GM08714 (cell line): ENCODE results near the gene HOXD8.

Source experiments
- H3K4me3 ChIP-seq: fragments of 200-500 bp; sonication (Bioruptor generic); 2 replicates; pipeline ENCODE4 v1.5.1; 2014; ENCODE audit warnings: mild to moderate bottlenecking, low read length, inconsistent platforms
- ZNF274 ChIP-seq: IDR thresholded peaks from 2 replicates; pipeline ENCODE4 v1.6.1; 2012; ENCODE audit warnings: mild to moderate bottlenecking, low read depth, low read length

The HOXD8 gene

DNA sequence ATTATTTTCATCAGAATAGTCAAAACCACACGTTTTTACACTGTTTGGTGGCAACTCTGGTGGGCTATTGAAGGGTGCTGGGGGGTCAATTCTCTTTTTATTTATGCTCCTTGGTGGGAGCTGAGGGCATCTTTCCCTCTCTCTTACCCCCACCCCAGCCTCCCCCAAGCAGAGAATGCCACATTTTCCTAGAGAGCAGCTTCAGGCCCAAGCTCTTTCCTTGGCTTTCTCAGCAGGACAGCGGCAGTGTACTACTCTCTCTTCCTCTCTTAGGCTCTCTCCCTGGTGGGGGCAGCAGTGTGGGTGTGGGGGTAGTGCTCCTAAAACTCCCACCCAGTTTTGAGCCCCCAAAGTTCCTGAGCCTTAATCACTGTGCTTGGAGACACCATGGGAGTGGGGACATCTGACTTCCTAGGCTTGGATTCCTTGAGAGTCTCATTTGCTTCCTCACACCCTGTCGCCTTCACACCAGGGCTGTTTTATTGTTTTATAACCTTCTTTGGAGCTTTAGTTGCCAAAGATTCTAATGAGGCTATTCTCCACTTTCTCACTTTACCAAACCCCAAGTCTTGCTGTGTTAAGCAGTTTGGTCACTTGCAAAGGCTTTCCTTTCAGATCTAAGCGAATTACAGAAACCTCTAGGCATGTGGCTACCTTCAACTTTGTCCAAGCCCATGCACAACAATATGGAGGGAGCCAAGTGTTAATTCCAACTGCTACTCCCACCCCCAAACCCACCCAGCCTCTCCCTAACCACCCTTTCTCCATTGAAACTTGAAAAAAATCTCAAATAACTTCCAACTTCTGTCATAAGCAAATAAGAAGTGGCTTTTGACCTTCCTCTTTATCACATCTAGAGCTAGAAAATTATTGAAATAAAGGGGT lies 15.8 kb downstream of the HOXD8 start:
- no peak for TF ChIP-seq ZNF274
- no peak overlapping the region for H3K4me3 ChIP-seq

DNA sequence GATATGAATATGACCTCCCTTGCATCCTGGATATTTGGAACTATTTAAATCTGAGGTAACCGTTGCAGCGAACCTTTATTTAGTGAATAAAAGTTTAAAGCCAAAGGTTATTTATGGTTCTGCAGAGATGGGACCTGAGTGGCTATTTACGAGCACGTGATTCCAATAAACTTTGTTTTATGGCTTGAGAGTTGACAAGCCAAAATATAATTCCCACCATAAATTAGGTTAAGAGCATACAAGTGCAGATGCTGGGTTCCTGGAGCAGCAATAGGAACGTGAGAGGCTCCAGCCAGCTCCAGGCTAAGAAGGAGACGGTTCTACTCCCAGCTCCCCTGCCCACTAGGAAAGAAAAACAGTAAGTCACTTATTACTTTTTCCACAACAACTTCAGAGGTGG lies 16.6 kb downstream of the HOXD8 start:
- H3K4me3 ChIP-seq, result no peak overlapping the region
- TF ChIP-seq ZNF274, result no peak

DNA sequence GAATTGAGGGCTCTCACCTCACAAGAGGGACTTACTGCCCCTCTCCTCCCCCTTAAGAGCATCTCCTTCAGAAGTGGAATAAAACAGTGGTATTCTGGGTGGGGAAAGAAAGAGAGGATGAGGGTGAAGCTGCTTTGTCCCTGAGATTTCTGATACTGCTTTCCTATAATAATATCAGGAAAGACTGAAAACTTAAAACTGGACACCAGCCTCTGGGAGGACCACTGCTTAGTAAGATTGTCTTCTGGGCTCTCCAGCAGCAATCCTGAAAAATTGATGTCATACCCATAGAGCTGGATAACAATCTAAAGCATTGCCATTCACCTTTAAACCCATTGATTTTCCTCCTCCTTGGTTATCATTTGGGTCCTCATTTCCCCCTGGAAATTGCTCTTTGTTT lies 17.1 kb downstream of the HOXD8 start:
- no peak for TF ChIP-seq ZNF274
- no peak overlapping the region for H3K4me3 ChIP-seq

DNA sequence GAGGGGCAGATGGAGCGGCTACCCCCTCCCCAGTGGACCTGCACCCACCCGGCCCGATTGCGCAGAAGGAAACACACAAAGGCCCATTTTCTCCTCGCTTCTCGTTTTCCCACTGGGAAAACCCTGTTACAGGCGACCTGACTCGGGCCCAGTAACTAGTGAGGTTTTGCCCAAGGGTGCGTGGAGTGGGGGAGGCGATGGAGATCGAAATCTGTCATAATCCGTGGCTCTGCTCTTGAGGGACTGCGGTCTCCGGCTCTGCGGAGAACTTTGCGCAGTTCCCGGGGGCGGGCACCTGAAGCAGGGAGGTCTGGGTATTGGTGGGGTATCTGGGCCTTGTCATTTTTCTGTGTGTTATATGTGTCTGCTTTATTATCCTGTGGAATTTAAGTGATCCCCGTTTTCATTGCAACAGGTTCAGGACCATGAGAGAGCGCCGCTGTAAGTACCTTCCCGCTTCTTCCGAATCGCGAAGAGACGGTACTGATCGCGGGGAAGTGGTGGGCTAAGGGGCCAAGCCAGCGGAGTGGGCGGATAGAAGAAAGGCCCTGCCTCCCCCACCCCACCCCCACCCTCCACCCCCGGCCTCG lies 17.8 kb downstream of the HOXD8 start:
- H3K4me3 ChIP-seq, result no peak overlapping the region

DNA sequence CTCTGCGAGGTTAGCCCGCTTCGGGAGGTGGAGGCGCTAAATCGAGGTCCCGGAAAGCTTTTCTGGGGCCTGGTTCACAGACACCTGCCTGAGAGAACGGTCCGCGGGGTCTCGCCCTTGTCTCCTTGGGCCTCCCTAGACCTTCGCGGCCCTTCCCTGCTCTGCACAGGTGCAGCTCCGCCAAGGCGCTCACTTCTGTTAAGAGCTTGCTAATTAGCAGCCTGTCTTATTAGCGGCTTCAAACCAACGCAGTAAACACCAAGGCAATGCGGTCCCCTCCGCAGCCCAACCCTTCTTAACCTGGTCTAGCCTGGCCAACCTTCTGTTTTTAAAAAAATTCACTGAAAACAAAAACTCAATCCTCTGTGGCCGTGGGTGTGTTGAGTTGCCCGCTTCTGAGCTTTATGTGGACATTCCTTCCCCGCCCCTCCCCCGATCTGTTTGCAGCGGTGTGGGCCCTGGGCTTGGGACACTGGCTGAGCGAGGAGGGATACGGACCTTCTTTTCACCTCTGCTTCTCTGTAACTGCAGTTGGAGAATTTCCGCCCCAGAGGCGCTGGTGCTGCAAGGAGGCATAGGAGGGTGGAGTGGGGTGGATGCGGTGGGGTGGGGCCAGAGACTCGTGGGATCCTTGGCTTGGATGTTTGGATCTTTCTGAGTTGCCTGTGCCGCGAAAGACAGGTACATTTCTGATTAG lies 18.4 kb downstream of the HOXD8 start:
- H3K4me3 ChIP-seq, result no peak overlapping the region

More for the DNA sequence above, 17.8 kb downstream of the HOXD8 start:
- no peak for TF ChIP-seq ZNF274

DNA sequence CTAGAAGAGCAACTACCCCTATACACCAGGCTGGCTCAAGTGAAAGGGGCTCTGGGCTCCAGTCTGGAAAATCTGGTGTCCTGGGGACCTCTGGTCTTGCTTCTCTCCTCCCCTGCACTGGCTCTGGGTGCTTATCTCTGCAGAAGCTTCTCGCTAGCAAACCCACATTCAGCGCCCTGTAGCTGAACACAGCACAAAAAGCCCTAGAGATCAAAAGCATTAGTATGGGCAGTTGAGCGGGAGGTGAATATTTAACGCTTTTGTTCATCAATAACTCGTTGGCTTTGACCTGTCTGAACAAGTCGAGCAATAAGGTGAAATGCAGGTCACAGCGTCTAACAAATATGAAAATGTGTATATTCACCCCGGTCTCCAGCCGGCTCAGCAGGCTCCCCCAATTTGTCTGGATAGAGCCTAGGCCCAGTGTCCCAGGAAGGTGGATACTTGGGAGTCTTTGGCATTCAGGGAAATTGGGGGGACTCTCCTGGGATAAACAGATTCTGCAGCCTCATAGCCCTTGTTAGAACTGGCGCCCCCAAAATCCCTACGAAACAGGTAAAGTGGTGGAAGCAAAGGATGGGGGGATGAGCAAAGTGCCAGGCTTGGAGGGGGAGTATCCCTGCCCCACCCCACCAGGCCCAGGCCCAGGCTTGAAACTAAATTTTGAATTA lies 19.4 kb downstream of the HOXD8 start:
- TF ChIP-seq ZNF274, result no peak
- no peak overlapping the region for H3K4me3 ChIP-seq

More for the DNA sequence above, 18.4 kb downstream of the HOXD8 start:
- no peak for TF ChIP-seq ZNF274

DNA sequence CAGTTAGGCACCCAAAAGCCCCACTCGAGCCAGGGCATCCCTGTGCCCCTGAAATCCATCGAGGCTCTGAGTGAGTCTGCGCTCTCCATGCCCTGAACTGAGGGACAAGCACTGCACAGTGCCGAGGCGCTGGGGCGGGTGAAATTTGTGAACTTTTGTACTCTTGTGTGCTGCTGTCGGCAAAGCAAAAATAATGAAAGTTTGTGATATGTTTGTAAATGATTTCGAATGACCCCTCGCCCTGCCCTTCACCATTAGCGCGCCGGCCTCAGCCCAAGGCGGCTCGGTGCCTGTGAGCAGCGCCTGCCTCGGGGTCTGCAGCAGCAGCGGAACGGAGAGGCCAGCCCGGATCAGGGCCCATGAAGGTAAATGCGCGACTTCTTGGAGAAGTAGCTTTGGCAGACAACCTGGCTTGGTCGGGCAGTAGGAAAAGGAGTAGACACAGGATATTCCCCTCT lies 20.0 kb downstream of the HOXD8 start:
- no peak for TF ChIP-seq ZNF274
- no peak overlapping the region for H3K4me3 ChIP-seq

DNA sequence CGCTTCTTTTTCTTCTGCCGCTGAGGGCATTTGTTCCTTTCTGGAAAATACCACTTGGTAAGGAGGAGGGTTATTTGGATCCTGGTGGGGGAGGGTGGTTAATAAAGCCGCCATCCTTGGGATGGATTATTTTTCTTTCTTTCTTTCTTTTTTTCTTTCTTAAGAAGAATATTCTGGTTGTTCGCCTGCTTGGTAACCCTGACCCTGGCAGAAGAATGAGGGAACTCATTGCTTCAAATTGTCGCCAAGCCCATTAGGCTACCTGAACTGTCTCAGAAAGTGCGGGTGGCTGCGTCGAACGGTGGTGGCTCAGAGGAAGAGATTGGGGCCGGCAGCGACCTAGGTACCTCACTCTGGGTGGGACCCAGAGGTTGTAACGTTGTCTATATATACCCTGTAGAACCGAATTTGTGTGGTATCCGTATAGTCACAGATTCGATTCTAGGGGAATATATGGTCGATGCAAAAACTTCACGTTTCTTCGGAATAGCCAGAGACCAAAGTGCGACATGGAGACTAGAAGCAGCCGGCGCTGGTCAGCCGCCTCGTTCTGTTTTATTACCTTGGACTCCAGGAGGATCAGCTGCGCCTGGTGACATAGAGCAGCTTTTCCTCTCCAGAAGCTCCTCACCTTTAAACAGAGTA lies 20.6 kb downstream of the HOXD8 start:
- no peak for TF ChIP-seq ZNF274
- H3K4me3 ChIP-seq, result no peak overlapping the region

DNA sequence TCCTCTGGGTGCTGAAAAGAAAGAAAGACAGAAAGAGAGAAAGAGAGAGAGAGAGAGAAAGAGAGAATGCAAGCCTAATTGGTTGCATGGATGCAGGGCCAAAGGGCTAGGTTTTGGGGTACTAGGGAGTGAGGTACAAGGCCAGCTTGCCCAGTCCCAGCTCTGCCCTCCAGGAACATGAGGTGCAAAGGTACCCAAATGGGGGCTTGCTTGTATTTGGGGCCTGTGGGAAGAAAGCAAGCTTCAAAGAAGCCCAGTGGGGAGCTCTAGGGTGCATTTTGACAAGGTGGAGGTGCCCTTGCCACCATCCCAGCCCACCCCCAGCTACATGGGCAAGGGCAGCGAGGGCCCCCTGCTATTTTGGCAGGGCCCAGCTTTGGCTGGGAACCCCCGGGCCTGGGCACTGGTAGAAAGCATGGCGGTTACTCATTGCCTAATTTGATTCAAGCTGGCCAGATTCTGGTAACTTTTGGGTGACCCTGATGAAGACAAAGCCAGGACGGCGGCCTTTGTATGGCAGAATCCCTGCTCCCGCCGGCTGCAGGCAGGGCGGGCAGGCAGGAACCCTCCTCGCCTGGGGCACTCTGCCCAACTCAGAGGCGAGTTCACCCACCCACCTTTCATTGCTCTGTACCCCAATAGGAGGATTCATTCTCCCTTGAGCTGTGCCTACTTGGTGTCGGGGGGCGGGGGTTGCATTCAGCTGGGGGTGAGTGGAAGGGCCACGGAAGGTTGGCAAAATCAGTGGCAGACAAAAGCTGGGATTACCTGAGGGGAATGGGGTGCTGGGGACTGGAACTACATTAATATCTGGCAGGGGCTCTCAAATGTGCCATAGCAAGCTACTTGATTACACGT lies 21.3 kb downstream of the HOXD8 start:
- no peak for TF ChIP-seq ZNF274

DNA sequence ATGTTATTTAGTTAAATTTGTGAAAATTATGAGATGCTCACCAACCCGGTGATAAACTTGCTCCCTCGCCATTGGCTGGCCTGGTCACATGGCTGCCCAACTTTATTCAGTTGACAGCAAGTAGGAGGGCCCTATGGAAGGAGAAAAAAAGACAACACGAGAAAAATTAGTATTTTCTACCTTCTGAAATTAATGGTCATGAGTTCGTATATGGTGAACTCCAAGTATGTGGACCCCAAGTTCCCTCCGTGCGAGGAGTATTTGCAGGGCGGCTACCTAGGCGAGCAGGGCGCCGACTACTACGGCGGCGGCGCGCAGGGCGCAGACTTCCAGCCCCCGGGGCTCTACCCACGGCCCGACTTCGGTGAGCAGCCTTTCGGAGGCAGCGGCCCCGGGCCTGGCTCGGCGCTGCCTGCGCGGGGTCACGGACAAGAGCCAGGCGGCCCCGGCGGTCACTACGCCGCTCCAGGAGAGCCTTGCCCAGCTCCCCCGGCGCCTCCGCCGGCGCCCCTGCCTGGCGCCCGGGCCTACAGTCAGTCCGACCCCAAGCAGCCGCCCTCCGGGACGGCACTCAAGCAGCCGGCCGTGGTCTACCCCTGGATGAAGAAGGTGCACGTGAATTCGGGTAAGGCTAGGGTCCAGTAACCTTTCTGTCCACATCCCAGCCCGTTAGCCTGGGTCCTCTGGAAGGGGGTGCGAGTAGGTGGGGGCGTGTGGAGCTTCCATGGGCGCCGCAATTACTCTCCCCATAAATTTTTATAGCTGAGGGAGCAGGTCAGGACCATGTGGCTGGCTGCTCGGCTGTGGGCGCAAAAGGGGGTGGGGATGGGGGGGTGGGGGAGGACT lies 22.2 kb downstream of the HOXD8 start, which contains the start of gene HOXD4:
HOXD4 (plus strand) TSS at position 109 of the 846 bp plus-strand sequence; CDS start at position 193, 84 bp downstream.
- no peak for TF ChIP-seq ZNF274
- H3K4me3 ChIP-seq, result no peak within 1 kb of the TSS

More for the DNA sequence above, 21.3 kb downstream of the HOXD8 start:
- no peak overlapping the region for H3K4me3 ChIP-seq

DNA sequence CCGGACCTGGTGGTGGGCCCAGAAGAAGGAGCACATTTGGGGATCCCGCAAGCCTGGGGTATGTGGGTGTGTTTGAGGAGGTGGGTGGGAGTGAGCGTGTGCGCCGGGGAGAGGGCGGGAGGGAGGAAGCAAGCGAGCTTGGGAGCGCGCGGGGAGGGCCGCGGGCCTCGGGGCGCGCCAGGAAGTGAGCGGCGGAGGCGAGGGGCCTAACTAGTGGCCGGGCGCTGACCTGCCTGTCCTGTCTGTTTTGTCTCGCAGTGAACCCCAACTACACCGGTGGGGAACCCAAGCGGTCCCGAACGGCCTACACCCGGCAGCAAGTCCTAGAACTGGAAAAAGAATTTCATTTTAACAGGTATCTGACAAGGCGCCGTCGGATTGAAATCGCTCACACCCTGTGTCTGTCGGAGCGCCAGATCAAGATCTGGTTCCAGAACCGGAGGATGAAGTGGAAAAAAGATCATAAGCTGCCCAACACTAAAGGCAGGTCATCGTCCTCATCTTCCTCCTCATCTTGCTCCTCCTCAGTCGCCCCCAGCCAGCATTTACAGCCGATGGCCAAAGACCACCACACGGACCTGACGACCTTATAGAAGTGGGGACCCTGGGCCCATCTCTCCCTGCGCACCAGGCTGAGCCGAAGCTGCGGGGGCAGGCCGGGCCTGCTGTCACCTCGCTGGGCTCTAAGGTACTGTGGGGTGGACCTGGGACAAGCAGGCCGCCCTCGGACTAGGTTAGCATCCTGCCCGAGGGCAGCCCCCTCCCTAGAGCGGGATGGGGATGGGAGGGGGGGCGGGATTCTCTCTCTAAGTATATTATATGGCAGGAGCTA lies 23.1 kb downstream of the HOXD8 start:
- H3K4me3 ChIP-seq, result no peak overlapping the region
- no peak for TF ChIP-seq ZNF274
